ENCODE measurements around the gene CBX6.

CBX6 gene

GRCh38 chr22:38830026-38830844 lies 41.8 kb downstream of the CBX6 start:
- no peak overlapping the region for H3K27ac Mint-ChIP-seq
- ATAC-seq (no peak), DNase-seq (no peak)
- no peaks in the 10 kb centered on the region for H3K27me3 Mint-ChIP-seq
- H3K9me3 Mint-ChIP-seq = no peaks in the 10 kb centered on the region
- no peaks in the 10 kb centered on the region for H3K36me3 Mint-ChIP-seq (ENCODE audit: low read depth)
- H3K4me1 Mint-ChIP-seq = no peaks in the 10 kb centered on the region
- H3K4me3 Mint-ChIP-seq = no peak overlapping the region

DNA sequence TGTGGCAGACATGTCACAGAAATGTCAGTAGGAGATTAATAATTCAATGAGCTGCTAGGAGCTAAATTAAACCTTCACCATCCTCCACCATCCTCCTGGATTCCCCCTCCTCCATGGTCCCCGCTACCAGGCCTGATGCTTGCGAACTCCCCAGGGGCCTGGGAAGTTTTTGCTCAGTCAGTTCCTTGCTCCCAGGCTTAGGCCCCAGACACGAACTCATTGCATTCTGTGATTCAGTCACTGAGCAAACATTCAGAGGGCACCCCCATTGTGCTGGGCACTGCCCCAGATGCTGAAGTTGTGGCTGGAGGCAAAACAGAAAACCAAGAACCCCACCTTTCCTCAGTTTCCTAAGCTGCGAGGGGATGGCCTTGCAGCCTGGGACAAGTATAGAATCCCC lies 42.5 kb downstream of the CBX6 start:
- H3K36me3 Mint-ChIP-seq (ENCODE audit: low read depth) = no peaks in the 10 kb centered on the region
- H3K4me3 Mint-ChIP-seq = no peak overlapping the region
- no peak overlapping the region for H3K27ac Mint-ChIP-seq
- H3K9me3 Mint-ChIP-seq = no peaks in the 10 kb centered on the region
- DNase-seq (no peak), ATAC-seq (no peak)
- no peaks in the 10 kb centered on the region for H3K27me3 Mint-ChIP-seq
- H3K4me1 Mint-ChIP-seq = no peaks in the 10 kb centered on the region

- Mint-ChIP-seq H3K4me1 (no peaks in the 10 kb centered on the region), H3K27ac (no peak overlapping the region), H3K36me3 (ENCODE audit: low read depth) (no peaks in the 10 kb centered on the region), H3K4me3 (no peak overlapping the region), H3K27me3 (no peaks in the 10 kb centered on the region), H3K9me3 (no peaks in the 10 kb centered on the region)
- no peak for ATAC-seq
- no peak for DNase-seq
These were observed 43.3 kb downstream of the CBX6 start for GRCh38 chr22:38828616-38829205.

- H3K4me1 Mint-ChIP-seq = no peaks in the 10 kb centered on the region
These were observed 43.8 kb downstream of the CBX6 start for GRCh38 chr22:38828191-38828590.

DNA sequence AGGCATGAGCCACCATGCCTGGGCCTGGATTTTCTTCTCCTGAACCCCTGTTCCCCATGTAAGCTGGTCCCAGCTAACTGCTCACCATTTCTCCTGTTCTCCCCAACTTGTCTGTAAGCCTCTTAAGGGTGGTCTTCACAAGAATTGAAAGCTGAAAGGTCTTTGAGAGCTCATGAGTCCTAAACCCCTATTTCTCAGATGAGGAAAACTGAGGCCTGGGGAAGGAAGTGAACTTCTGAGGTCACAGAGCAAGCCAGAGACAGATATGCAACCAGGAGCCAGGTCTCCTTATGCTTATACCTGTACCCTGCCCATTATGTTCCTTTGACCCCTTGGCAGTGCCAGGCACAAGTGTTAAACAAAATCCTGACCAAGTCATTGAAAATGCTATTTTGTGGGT lies 44.5 kb downstream of the CBX6 start:
- no peaks in the 10 kb centered on the region for H3K9me3 Mint-ChIP-seq
- H3K27ac Mint-ChIP-seq = no peak overlapping the region
- DNase-seq (no peak), ATAC-seq (no peak)
- H3K27me3 Mint-ChIP-seq = no peaks in the 10 kb centered on the region
- H3K4me3 Mint-ChIP-seq = no peak overlapping the region
- H3K36me3 Mint-ChIP-seq (ENCODE audit: low read depth) = no peaks in the 10 kb centered on the region
- H3K4me1 Mint-ChIP-seq = no peaks in the 10 kb centered on the region

More at GRCh38 chr22:38828191-38828590, 43.8 kb downstream of the CBX6 start:
- Mint-ChIP-seq H3K9me3 (no peaks in the 10 kb centered on the region), H3K36me3 (ENCODE audit: low read depth) (no peaks in the 10 kb centered on the region), H3K27me3 (no peaks in the 10 kb centered on the region), H3K4me3 (no peak overlapping the region), H3K27ac (no peak overlapping the region)
- DNase-seq (no peak), ATAC-seq (no peak)

- Mint-ChIP-seq H3K27ac (no peak overlapping the region), H3K9me3 (no peaks in the 10 kb centered on the region)
These were observed 45.2 kb downstream of the CBX6 start for GRCh38 chr22:38826801-38827200.

DNA sequence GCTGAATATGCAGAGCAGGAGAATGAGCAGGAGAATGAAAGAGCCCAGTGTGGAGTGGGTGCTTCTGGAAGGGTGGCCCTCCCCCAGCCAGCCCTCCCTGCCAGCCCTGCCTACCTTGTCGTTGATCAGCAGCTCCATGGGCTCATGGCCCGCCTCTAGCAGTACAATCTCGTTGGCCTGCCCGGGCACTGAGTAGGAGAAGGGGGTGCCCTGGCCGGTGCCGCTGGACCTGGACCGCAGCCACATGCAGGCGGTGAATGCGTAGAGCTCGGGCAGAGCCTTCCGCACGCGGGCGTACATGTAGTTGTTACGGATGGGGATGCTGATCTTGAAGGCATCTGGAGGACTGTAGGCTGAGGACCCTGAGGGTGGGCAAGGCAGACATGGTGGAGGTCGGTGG lies 45.6 kb downstream of the CBX6 start:
- no peak for ATAC-seq
- no peaks in the 10 kb centered on the region for H3K36me3 Mint-ChIP-seq (ENCODE audit: low read depth)
- H3K9me3 Mint-ChIP-seq = no peaks in the 10 kb centered on the region
- no peaks in the 10 kb centered on the region for H3K4me1 Mint-ChIP-seq
- no peaks in the 10 kb centered on the region for H3K27me3 Mint-ChIP-seq
- no peak for DNase-seq
- H3K27ac Mint-ChIP-seq = no peak overlapping the region
- H3K4me3 Mint-ChIP-seq = no peak overlapping the region

More at GRCh38 chr22:38826801-38827200, 45.2 kb downstream of the CBX6 start:
- no peak overlapping the region for H3K4me3 Mint-ChIP-seq
- H3K27me3 Mint-ChIP-seq = no peaks in the 10 kb centered on the region
- DNase-seq (no peak), ATAC-seq (no peak)
- H3K36me3 Mint-ChIP-seq (ENCODE audit: low read depth) = no peaks in the 10 kb centered on the region
- H3K4me1 Mint-ChIP-seq = no peaks in the 10 kb centered on the region

DNA sequence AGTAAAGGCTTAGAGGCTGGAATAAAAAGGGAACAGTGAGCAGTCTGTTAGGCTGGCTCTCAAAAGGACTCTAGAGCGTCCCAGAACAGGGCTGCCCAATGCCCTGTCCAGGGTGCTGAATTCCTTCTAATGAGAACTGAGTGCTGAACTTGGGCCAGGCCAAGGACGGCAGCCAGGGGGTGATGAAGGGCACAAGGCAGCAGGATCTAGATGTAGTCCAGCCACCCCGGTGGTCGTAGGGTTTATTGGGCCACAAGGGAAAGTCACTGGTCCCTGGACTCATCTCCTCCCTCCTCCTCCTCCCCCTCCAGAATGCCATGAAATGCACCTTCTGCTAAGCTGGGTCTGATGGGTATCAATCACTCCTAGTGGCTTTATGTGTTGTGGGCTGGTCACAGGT lies 47.4 kb downstream of the CBX6 start:
- H3K4me3 Mint-ChIP-seq = no peak overlapping the region
- H3K36me3 Mint-ChIP-seq (ENCODE audit: low read depth) = no peaks in the 10 kb centered on the region
- no peak for ATAC-seq
- no peak overlapping the region for H3K27ac Mint-ChIP-seq
- H3K4me1 Mint-ChIP-seq = no peaks in the 10 kb centered on the region
- DNase-seq = peak; percentile 43
- H3K27me3 Mint-ChIP-seq = no peaks in the 10 kb centered on the region
- no peaks in the 10 kb centered on the region for H3K9me3 Mint-ChIP-seq

DNA sequence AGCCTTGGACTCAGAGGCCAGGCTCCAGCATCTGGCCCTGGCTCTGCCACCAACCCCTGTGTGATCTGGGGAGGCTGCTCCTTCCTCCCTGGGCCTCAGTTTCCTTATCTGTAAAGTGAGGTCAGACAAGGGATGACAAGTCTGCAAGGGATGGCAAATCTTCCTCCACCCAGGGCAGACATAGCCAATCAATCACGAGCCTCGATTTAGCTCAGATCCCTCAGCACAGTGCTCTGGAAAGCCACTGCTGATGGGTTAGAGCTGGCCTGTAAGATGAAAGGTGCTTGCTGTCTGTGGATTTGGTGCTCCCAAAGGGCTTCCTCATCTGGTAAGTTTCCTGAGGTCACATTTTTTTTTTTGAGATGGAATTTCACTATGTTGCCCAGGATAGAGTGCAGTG lies 48.4 kb downstream of the CBX6 start:
- Mint-ChIP-seq H3K4me1 (no peaks in the 10 kb centered on the region), H3K27ac (no peak overlapping the region), H3K36me3 (ENCODE audit: low read depth) (no peaks in the 10 kb centered on the region), H3K9me3 (no peaks in the 10 kb centered on the region), H3K27me3 (no peaks in the 10 kb centered on the region), H3K4me3 (no peak overlapping the region)
- DNase-seq (no peak), ATAC-seq (no peak)

DNA sequence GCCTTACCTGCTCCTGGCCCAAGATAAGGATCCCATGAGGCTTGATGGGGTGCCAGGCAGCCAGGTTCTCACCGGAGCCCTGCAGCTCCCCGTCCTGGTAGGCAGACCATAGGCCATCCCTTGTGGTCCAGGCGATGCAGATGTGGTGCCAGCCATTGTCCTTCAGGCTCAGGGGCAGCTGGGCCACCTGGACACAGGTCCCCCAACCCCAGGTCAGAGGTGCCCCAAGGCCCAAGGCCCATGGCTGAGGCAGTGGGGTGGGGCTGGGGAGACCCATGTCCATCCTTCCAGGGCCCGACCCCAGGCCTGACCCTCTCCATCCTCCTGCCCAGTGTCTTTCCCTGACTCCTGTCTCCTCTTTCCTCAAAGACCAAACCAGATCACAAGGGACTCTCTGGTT lies 48.9 kb downstream of the CBX6 start:
- Mint-ChIP-seq H3K4me3 (no peak overlapping the region), H3K4me1 (no peaks in the 10 kb centered on the region), H3K36me3 (ENCODE audit: low read depth) (no peaks in the 10 kb centered on the region), H3K27ac (no peak overlapping the region), H3K9me3 (no peaks in the 10 kb centered on the region), H3K27me3 (no peaks in the 10 kb centered on the region)
- DNase-seq = no peak
- no peak for ATAC-seq

DNA sequence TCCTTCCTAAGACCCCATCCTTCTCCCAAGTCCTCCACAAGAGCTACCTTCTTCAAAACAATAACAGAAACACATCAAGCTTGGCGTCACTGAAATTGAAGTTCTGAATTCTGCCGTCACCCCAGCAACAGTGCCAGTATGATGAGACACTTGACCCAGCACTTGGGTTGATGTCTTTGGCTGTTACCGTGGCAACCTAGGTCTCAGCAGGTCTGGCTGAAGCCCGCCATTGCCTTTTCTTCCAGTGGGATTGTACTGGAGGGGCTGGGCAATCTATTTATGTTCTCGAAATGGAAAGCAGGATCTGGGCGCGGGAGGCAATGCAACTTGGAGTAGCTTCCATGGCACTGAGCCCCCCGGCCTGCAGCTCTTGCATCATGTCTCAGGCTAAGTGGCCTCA lies 52.0 kb downstream of the CBX6 start:
- no peaks in the 10 kb centered on the region for H3K9me3 Mint-ChIP-seq
- H3K27me3 Mint-ChIP-seq = peaks cover 2% of the 10 kb centered on the region
- DNase-seq = no peak

DNA sequence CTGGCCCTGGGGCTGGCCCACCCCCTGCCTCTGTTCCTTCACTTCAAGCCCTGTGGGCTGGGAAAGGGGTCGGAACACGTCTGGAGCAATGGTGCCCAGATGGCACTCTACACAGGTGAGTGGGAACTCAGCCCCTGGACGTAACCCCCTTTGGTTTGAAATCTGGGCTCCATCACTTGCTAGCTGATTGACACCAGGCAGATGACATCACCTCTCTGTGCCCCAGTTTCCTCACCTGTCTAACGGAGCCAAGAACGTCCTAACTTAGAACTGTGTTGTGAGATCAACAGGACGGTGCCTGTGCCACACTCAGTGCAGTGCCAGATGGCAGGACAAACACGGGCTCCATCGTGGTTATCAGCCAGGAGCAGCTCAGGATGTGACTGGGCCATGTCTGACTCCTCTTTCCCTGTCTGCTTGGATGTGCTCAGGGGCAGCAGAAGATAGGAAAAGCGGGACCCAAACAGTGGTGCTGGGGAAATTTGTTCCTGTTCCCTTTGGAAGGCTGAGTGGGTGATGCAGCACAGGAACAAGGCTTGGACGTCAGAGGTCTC lies 52.6 kb downstream of the CBX6 start:
- DNase-seq (no peak), ATAC-seq (no peak)
- Mint-ChIP-seq H3K9me3 (no peaks in the 10 kb centered on the region), H3K27me3 (peaks cover 2% of the 10 kb centered on the region), H3K36me3 (ENCODE audit: low read depth) (no peaks in the 10 kb centered on the region), H3K27ac (no peak overlapping the region), H3K4me3 (no peak overlapping the region), H3K4me1 (no peaks in the 10 kb centered on the region)

More for the DNA sequence above, 52.0 kb downstream of the CBX6 start:
- no peaks in the 10 kb centered on the region for H3K36me3 Mint-ChIP-seq (ENCODE audit: low read depth)
- no peaks in the 10 kb centered on the region for H3K4me1 Mint-ChIP-seq
- no peak overlapping the region for H3K4me3 Mint-ChIP-seq
- no peak overlapping the region for H3K27ac Mint-ChIP-seq
- no peak for ATAC-seq

DNA sequence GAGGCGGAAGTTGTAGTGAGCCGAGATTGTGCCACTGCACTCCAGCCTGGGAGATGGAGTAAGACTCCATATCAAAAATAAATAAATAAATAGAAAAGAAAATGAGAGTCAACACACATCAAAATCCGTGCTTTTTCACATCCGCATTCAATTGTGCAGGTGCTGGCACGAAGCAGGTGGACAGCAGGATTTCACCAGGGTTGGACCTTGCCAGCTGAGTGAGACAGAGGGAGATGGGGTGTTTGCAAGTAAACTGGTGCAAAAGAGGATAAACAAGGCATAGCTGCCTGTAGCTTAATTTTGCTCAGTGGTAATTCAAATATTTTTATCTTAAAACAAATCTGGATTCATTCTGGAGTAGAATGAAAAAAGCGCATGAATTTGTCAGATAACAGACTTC lies 54.8 kb downstream of the CBX6 start:
- DNase-seq = no peak
- H3K27ac Mint-ChIP-seq = no peak overlapping the region

DNA sequence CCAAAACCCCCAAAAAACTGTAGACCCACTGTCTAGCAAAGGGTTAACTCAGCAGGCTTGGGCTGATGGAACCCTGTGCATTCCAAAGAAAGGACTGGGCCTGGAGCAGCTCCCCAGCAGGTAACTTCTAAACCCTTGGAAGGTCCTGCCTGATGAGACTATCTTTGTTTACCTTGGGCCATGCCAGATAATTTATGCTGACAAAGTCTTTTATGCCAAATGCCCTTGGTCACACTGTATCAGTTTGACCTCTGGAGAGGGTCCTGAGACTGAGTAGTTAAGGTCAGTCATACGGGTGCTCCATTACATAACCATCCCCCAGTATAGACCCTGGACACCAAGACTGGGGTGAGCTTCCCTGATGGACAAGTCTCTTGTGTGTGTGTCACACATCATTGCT lies 56.2 kb downstream of the CBX6 start:
- H3K27ac Mint-ChIP-seq = no peak overlapping the region
- no peak overlapping the region for H3K4me3 Mint-ChIP-seq
- ATAC-seq = no peak

More for the DNA sequence above, 54.8 kb downstream of the CBX6 start:
- Mint-ChIP-seq H3K9me3 (no peaks in the 10 kb centered on the region), H3K36me3 (ENCODE audit: low read depth) (no peaks in the 10 kb centered on the region), H3K4me1 (no peaks in the 10 kb centered on the region), H3K27me3 (peaks cover 4% of the 10 kb centered on the region), H3K4me3 (no peak overlapping the region)
- ATAC-seq = no peak

More for the DNA sequence above, 56.2 kb downstream of the CBX6 start:
- DNase-seq = no peak
- Mint-ChIP-seq H3K36me3 (ENCODE audit: low read depth) (no peaks in the 10 kb centered on the region), H3K4me1 (no peaks in the 10 kb centered on the region), H3K9me3 (peaks cover 4% of the 10 kb centered on the region), H3K27me3 (peaks cover 8% of the 10 kb centered on the region)

Measured in activated naive CD8-positive, alpha-beta T cell treated with anti-CD3 and anti-CD28 coated beads, Interleukin-2, amount 50 U/mL, for 24 hours (primary cell).